Cerebellar cortex (tissue), 1 donor: ENCODE data around the gene LAMC1.

Source experiments
- DNase-seq: peaks from one replicate; pipeline ENCODE4 v3.0.0-alpha.2; 2015; ENCODE audit warnings: low spot score

The LAMC1 gene

GRCh38 chr1:183194527-183195141 is 171.4 kb downstream of the LAMC1 start:
- DNase-seq = no peak

GRCh38 chr1:183195142-183195574 is 171.9 kb downstream of the LAMC1 start:
- DNase-seq = no peak
